GM12892 (cell line): Measurements from ENCODE around the gene MGAT5.

ENCODE experiments used
- POLR2A ChIP-seq: IDR thresholded peaks from 2 replicates; pipeline ENCODE4 v1.6.1; 2011; ENCODE audit warnings: low read depth, low read length, control low read depth
- POLR2AphosphoS5 ChIP-seq: IDR thresholded peaks from 2 replicates; pipeline ENCODE4 v1.6.1; 2011; ENCODE audit warnings: low read depth, low read length, control low read depth
- TAF1 ChIP-seq: IDR thresholded peaks from 2 replicates; pipeline ENCODE4 v1.6.1; 2011; ENCODE audit warnings: low read depth, mild to moderate bottlenecking, control low read depth, low read length, borderline replicate concordance

DNA sequence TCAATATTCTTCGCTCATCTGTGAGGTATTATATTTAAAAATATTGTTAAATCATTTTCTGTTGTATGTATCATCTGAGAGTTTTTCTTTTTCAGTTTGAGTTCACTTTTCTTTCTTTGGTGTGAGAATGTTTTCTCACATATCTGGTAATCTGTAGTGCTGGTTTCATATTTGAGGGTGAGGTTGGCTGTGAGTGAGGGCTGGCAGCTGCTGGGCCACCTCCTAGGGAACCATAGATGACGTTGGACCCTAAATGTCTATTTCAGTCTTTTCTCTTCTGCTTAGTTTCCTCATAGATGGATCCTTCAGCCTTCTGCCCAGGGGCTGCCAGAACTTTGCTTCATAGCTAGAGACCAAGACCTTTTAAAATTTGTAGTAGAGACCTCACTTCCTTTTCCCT, 33.5 kb downstream of the MGAT5 start:
- no peak for TF ChIP-seq TAF1
- no peak for TF ChIP-seq POLR2A
- TF ChIP-seq POLR2AphosphoS5: no peak
